ENCODE data around the gene PLSCR4. TPM values are rescaled to one million over a fixed set of nuclear protein-coding genes. Genes with fewer than 3 reads are reported as not detected.
"Not testable (repeated sequence)": the region's sequence is repeated elsewhere in the genome, so short reads cannot be mapped to it uniquely, and the experiment has no call there.

PLSCR4 gene
- total and polyA plus RNA-seq, 4 donors, result 10.8 to 95.2 (median 20.8) TPM

DNA sequence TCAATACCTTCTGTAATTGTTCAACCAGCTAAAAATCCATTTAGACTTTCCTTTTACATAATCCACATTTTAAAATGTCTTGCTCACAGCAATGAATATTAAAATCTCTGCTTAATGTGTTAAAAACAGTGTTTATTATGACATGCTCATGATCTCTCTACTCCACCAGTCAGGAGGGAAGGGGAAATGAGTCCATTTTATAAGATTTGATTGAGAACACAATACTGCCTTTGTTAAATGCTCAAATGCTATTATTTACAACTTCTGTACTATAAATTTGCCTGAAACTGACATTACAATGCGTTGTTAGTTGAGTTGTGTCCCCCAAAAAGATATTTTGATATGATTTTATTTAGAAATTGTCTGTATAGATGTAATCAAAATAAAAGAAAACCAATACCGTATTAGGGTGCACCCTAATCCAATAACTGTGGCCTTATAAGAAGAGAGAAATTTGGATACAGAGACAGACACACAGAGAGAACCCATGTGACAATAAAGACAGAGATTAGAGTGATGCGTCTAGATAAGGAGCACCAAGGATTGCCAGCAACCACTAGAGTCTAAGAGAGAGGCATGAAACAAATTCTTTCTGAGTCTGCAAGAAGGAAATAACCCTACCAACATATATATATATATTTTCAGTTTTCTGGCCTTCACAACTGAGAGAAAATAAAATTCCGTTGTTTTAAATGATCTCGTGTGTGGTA is 9.1 kb upstream of the PLSCR4 start:
- ATAC-seq (ENCODE audit: insufficient read depth, low FRiP score) (no peak), DNase-seq (no peak)
- no peak overlapping the region for H3K4me3 ChIP-seq
- H3K4me1 ChIP-seq (ENCODE audit: control insufficient read depth in 5 of 5, insufficient read depth in 5 of 5, low read length in 5 of 5), result no peaks in the 10 kb centered on the region
- no peak overlapping the region for H3K9ac ChIP-seq (ENCODE audit: insufficient read depth in 1 of 2, low read length in 2 of 2)
- TF ChIP-seq, protein P1, sequence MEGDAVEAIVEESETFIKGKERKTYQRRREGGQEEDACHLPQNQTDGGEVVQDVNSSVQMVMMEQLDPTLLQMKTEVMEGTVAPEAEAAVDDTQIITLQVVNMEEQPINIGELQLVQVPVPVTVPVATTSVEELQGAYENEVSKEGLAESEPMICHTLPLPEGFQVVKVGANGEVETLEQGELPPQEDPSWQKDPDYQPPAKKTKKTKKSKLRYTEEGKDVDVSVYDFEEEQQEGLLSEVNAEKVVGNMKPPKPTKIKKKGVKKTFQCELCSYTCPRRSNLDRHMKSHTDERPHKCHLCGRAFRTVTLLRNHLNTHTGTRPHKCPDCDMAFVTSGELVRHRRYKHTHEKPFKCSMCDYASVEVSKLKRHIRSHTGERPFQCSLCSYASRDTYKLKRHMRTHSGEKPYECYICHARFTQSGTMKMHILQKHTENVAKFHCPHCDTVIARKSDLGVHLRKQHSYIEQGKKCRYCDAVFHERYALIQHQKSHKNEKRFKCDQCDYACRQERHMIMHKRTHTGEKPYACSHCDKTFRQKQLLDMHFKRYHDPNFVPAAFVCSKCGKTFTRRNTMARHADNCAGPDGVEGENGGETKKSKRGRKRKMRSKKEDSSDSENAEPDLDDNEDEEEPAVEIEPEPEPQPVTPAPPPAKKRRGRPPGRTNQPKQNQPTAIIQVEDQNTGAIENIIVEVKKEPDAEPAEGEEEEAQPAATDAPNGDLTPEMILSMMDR (IDR thresholded peaks at IDR 0.05; ENCODE audit: control extremely low read depth, extremely low read depth), result no peak
- H3K27ac ChIP-seq (ENCODE audit: low read depth in 1 of 2, low read length in 1 of 2), result no peak overlapping the region
- H3K9me3 ChIP-seq (ENCODE audit: control insufficient read depth in 4 of 4, insufficient read depth in 3 of 4, low read length in 3 of 4), result no peaks in the 10 kb centered on the region
- WGBS, 2 donors, result 85 to 86% methylated on average over 5 of the region's 5 CpGs
- H3K36me3 ChIP-seq (ENCODE audit: control insufficient read depth in 4 of 4, insufficient read depth in 4 of 4, low read length in 4 of 4), result no peaks in the 10 kb centered on the region
- H3K27me3 ChIP-seq (ENCODE audit: control insufficient read depth in 3 of 3, insufficient read depth in 3 of 3, low read length in 2 of 3), result no peaks in the 10 kb centered on the region

- no peak overlapping the region for H3K9ac ChIP-seq (ENCODE audit: insufficient read depth in 1 of 2, low read length in 2 of 2)
- TF ChIP-seq, protein P1 (IDR thresholded peaks at IDR 0.05; ENCODE audit: control extremely low read depth, extremely low read depth), result no peak
- ATAC-seq (ENCODE audit: insufficient read depth, low FRiP score) (no peak), DNase-seq (peak; percentile 20 to 61 (median 57))
- no peaks in the 10 kb centered on the region for H3K4me1 ChIP-seq (ENCODE audit: control insufficient read depth in 5 of 5, insufficient read depth in 5 of 5, low read length in 5 of 5)
- H3K4me3 ChIP-seq, result no peak overlapping the region
- 75 to 87% methylated on average over 3 of the region's 3 CpGs for WGBS, 2 donors
- peaks cover 0 to 2% (median 0%) of the 10 kb centered on the region in 4 donors for H3K9me3 ChIP-seq (ENCODE audit: control insufficient read depth in 4 of 4, insufficient read depth in 3 of 4, low read length in 3 of 4)
- H3K27ac ChIP-seq (ENCODE audit: low read depth in 1 of 2, low read length in 1 of 2), result no peak overlapping the region
- no peaks in the 10 kb centered on the region for H3K36me3 ChIP-seq (ENCODE audit: control insufficient read depth in 4 of 4, insufficient read depth in 4 of 4, low read length in 4 of 4)
- H3K27me3 ChIP-seq (ENCODE audit: control insufficient read depth in 3 of 3, insufficient read depth in 3 of 3, low read length in 2 of 3), result no peaks in the 10 kb centered on the region
Measured at GRCh38 chr3:146256851-146257486, 6.1 kb upstream of the PLSCR4 start.

- 74 to 86% methylated on average over 10 of the region's 10 CpGs for WGBS, 2 donors
- peaks cover 0 to 22% (median 3%) of the 10 kb centered on the region in 5 donors for H3K4me1 ChIP-seq (ENCODE audit: control insufficient read depth in 5 of 5, insufficient read depth in 5 of 5, low read length in 5 of 5)
- H3K4me3 ChIP-seq; H3K27me3 ChIP-seq (ENCODE audit: control insufficient read depth in 3 of 3, insufficient read depth in 3 of 3, low read length in 2 of 3); H3K9me3 ChIP-seq (ENCODE audit: control insufficient read depth in 4 of 4, insufficient read depth in 3 of 4, low read length in 3 of 4); ATAC-seq (ENCODE audit: insufficient read depth, low FRiP score); H3K9ac ChIP-seq (ENCODE audit: insufficient read depth in 1 of 2, low read length in 2 of 2); DNase-seq; H3K36me3 ChIP-seq (ENCODE audit: control insufficient read depth in 4 of 4, insufficient read depth in 4 of 4, low read length in 4 of 4): not testable (repeated sequence)
- H3K27ac ChIP-seq (ENCODE audit: low read depth in 1 of 2, low read length in 1 of 2), result peak overlapping the region in 1 of 2 donors; percentile 3
Measured at GRCh38 chr3:146252445-146252844, 1.5 kb upstream of the PLSCR4 start.

GRCh38 chr3:146249921-146250320 is 984 bp downstream of the PLSCR4 start:
- peak overlapping the region in 1 of 2 donors; percentile 86 for H3K9ac ChIP-seq (ENCODE audit: insufficient read depth in 1 of 2, low read length in 2 of 2)

More at GRCh38 chr3:146249921-146250320, 984 bp downstream of the PLSCR4 start:
- Histone ChIP-seq H3K9me3 (ENCODE audit: control insufficient read depth in 4 of 4, insufficient read depth in 3 of 4, low read length in 3 of 4) (peaks cover 0 to 2% (median 0%) of the 10 kb centered on the region in 4 donors), H3K36me3 (ENCODE audit: control insufficient read depth in 4 of 4, insufficient read depth in 4 of 4, low read length in 4 of 4) (no peaks in the 10 kb centered on the region), H3K27ac (ENCODE audit: low read depth in 1 of 2, low read length in 1 of 2) (no peak overlapping the region), H3K4me3 (no peak overlapping the region), H3K27me3 (ENCODE audit: control insufficient read depth in 3 of 3, insufficient read depth in 3 of 3, low read length in 2 of 3) (no peaks in the 10 kb centered on the region), H3K4me1 (ENCODE audit: control insufficient read depth in 5 of 5, insufficient read depth in 5 of 5, low read length in 5 of 5) (peaks cover 0 to 40% (median 3%) of the 10 kb centered on the region in 5 donors)
- TF ChIP-seq, protein P1 (IDR thresholded peaks at IDR 0.05; ENCODE audit: control extremely low read depth, extremely low read depth), result no peak
- DNase-seq (peak in 1 of 3 donors; percentile 55), ATAC-seq (ENCODE audit: insufficient read depth, low FRiP score) (no peak)
- WGBS, 2 donors, result 49 to 64% methylated on average over 1 of the region's 1 CpG

All from lung (tissue), 12 donors.